ENCODE data around the gene DES. TPM values are rescaled to one million over a fixed set of nuclear protein-coding genes. Genes with fewer than 3 reads are reported as not detected.

DES gene
- total RNA-seq, 1 experiment from 2014 or later, result not detected

- TF ChIP-seq EZH2 (IDR thresholded peaks at IDR 0.05; ENCODE audit: low read length, unreplicated experiment), result no peak
- Histone ChIP-seq H3K9me2 (replicated peaks; ENCODE audit: low read length) (no peaks in the 10 kb centered on the region), H3K27ac (ENCODE audit: low read length) (no peak overlapping the region), H3K9ac (ENCODE audit: low read length) (no peak overlapping the region), H4K20me1 (ENCODE audit: low read length) (no peaks in the 10 kb centered on the region), H3K27me3 (ENCODE audit: low read length) (no peaks in the 10 kb centered on the region), H3K4me3 (ENCODE audit: low read length) (no peak overlapping the region), H3K9me3 (ENCODE audit: low read length) (no peaks in the 10 kb centered on the region), H3F3A (ENCODE audit: low read length, unreplicated experiment) (no peaks in the 10 kb centered on the region), H3K36me3 (ENCODE audit: low read depth, low read length) (peaks cover 3% of the 10 kb centered on the region; the same call in 1 of the 2 replicates), H2AFZ (ENCODE audit: low read length) (no peak overlapping the region), H3K4me1 (ENCODE audit: insufficient read depth, low read length) (peaks cover 15% of the 10 kb centered on the region; the same call in 1 of the 2 replicates), H3K4me2 (ENCODE audit: low read length) (no peak overlapping the region), H3K79me2 (ENCODE audit: low read length) (no peaks in the 10 kb centered on the region)
- intact Hi-C loops (cut with micrococcal nuclease), result no loop called here
- POLR2A ChIA-PET (ENCODE audit: unreplicated experiment), result interaction anchor here (0.6 kb wide), 2 partner anchors 43 to 58 kb away, joined by 3 to 4 read pairs; no protein-coding TSS in a partner anchor
- ATAC-seq (no peak), DNase-seq (no peak)
- no TSS peak for BruUV-seq (replicated peaks)
- CTCF ChIA-PET, result no interaction called here
Measured at GRCh38 chr2:219466816-219467735, 48.9 kb downstream of the DES start.

- BruUV-seq (replicated peaks), result no TSS peak
- ATAC-seq (peak; percentile 60), DNase-seq (no peak)
- Histone ChIP-seq H3K4me1 (ENCODE audit: insufficient read depth, low read length) (peaks cover 15% of the 10 kb centered on the region; the same call in 1 of the 2 replicates), H3K9me2 (replicated peaks; ENCODE audit: low read length) (no peaks in the 10 kb centered on the region), H3K9ac (ENCODE audit: low read length) (no peak overlapping the region), H3F3A (ENCODE audit: low read length, unreplicated experiment) (no peaks in the 10 kb centered on the region), H3K4me3 (ENCODE audit: low read length) (no peak overlapping the region), H3K79me2 (ENCODE audit: low read length) (no peaks in the 10 kb centered on the region), H3K27ac (ENCODE audit: low read length) (no peak overlapping the region), H3K27me3 (ENCODE audit: low read length) (no peaks in the 10 kb centered on the region), H4K20me1 (ENCODE audit: low read length) (no peaks in the 10 kb centered on the region), H3K4me2 (ENCODE audit: low read length) (no peak overlapping the region), H3K9me3 (ENCODE audit: low read length) (no peaks in the 10 kb centered on the region), H3K36me3 (ENCODE audit: low read depth, low read length) (peaks cover 3% of the 10 kb centered on the region; the same call in 1 of the 2 replicates), H2AFZ (ENCODE audit: low read length) (no peak overlapping the region)
- CTCF ChIA-PET, result no interaction called here
- TF ChIP-seq EZH2 (IDR thresholded peaks at IDR 0.05; ENCODE audit: low read length, unreplicated experiment) (no peak), EZH2phosphoT487 (IDR thresholded peaks at IDR 0.05; ENCODE audit: borderline replicate concordance, low read length) (no peak)
- TF ChIP-seq, protein P1, sequence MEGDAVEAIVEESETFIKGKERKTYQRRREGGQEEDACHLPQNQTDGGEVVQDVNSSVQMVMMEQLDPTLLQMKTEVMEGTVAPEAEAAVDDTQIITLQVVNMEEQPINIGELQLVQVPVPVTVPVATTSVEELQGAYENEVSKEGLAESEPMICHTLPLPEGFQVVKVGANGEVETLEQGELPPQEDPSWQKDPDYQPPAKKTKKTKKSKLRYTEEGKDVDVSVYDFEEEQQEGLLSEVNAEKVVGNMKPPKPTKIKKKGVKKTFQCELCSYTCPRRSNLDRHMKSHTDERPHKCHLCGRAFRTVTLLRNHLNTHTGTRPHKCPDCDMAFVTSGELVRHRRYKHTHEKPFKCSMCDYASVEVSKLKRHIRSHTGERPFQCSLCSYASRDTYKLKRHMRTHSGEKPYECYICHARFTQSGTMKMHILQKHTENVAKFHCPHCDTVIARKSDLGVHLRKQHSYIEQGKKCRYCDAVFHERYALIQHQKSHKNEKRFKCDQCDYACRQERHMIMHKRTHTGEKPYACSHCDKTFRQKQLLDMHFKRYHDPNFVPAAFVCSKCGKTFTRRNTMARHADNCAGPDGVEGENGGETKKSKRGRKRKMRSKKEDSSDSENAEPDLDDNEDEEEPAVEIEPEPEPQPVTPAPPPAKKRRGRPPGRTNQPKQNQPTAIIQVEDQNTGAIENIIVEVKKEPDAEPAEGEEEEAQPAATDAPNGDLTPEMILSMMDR (conservative IDR thresholded peaks at IDR 0.05; ENCODE audit: low read depth, low read length), result no peak
- intact Hi-C loops (cut with micrococcal nuclease), result no loop called here
- POLR2A ChIA-PET (ENCODE audit: unreplicated experiment), result interaction anchor here (0.6 kb wide), 1 partner anchor 42 kb away, joined by 3 read pairs; no protein-coding TSS in a partner anchor
Measured at GRCh38 chr2:219467736-219468075, 49.5 kb downstream of the DES start.

DNA sequence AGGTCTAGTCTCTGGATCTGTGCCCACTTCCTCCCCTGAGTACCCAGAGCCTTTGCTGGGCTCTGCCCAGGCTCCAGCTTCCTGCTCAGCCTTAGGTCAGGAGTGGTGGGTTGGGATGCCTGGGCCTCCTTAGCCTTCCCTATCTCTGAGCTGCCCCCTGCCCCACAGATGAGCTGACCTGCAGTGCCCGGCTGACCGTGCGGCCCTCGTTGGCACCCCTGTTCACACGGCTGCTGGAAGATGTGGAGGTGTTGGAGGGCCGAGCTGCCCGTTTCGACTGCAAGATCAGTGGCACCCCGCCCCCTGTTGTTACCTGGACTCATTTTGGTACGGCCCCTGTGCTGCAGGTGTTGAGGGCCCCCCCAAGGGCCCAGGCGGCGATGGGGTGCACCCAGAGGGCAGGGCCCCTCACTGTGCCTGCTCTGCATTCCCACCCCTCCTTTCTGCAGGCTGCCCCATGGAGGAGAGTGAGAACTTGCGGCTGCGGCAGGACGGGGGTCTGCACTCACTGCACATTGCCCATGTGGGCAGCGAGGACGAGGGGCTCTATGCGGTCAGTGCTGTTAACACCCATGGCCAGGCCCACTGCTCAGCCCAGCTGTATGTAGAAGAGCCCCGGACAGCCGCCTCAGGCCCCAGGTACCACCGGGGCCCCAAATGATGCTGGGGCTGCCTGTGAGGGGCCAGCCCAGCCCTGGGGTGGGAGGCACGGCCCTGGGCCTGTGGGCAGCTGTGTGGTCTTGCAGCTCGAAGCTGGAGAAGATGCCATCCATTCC is 50.4 kb downstream of the DES start:
- ATAC-seq (no peak), DNase-seq (no peak)
- H3K4me1 ChIP-seq (ENCODE audit: insufficient read depth, low read length), result peaks cover 15% of the 10 kb centered on the region; the same call in 1 of the 2 replicates
- H2AFZ ChIP-seq (ENCODE audit: low read length), result no peak overlapping the region
- H3K27me3 ChIP-seq (ENCODE audit: low read length), result no peaks in the 10 kb centered on the region
- ChIA-PET CTCF (no interaction called here), POLR2A (ENCODE audit: unreplicated experiment) (no interaction called here)
- TF ChIP-seq EZH2 (IDR thresholded peaks at IDR 0.05; ENCODE audit: low read length, unreplicated experiment), result no peak
- TF ChIP-seq EZH2phosphoT487 (IDR thresholded peaks at IDR 0.05; ENCODE audit: borderline replicate concordance, low read length), result no peak
- TF ChIP-seq, protein P1 (conservative IDR thresholded peaks at IDR 0.05; ENCODE audit: low read depth, low read length), result no peak
- no peaks in the 10 kb centered on the region for H3K79me2 ChIP-seq (ENCODE audit: low read length)
- intact Hi-C loops (cut with micrococcal nuclease), result no loop called here
- no peak overlapping the region for H3K9ac ChIP-seq (ENCODE audit: low read length)
- no peak overlapping the region for H3K4me3 ChIP-seq (ENCODE audit: low read length)
- H3K9me3 ChIP-seq (ENCODE audit: low read length), result no peaks in the 10 kb centered on the region
- H3F3A ChIP-seq (ENCODE audit: low read length, unreplicated experiment), result no peaks in the 10 kb centered on the region
- H3K4me2 ChIP-seq (ENCODE audit: low read length), result no peak overlapping the region
- BruUV-seq (replicated peaks), result no TSS peak
- H3K27ac ChIP-seq (ENCODE audit: low read length), result no peak overlapping the region
- no peaks in the 10 kb centered on the region for H4K20me1 ChIP-seq (ENCODE audit: low read length)
- no peaks in the 10 kb centered on the region for H3K9me2 ChIP-seq (replicated peaks; ENCODE audit: low read length)
- peaks cover 3% of the 10 kb centered on the region; the same call in 1 of the 2 replicates for H3K36me3 ChIP-seq (ENCODE audit: low read depth, low read length)
